HG02588 (cell line): ENCODE measurements around the gene ELAVL2.

Experiments
- ATAC-seq: cut with Tn5 transposase; IDR thresholded peaks from one replicate; pipeline ENCODE4 v1.9.1; 2021; ENCODE audit warnings: mild to moderate bottlenecking, moderate library complexity; ENCODE audit not compliant: unreplicated experiment

Gene ELAVL2

GRCh38 chr9:23771746-23772384 is 54.2 kb downstream of the ELAVL2 start:
- ATAC-seq = no peak

GRCh38 chr9:23769307-23769935 is 56.6 kb downstream of the ELAVL2 start:
- no peak for ATAC-seq

- no peak for ATAC-seq
Observed at GRCh38 chr9:23768861-23769260, 57.2 kb downstream of the ELAVL2 start.

GRCh38 chr9:23766613-23767012 is 59.4 kb downstream of the ELAVL2 start:
- no peak for ATAC-seq

GRCh38 chr9:23765561-23765960 is 60.5 kb downstream of the ELAVL2 start:
- ATAC-seq = no peak

GRCh38 chr9:23764219-23764618 is 61.8 kb downstream of the ELAVL2 start:
- ATAC-seq = no peak

- no peak for ATAC-seq
Observed at GRCh38 chr9:23754551-23754950, 71.5 kb downstream of the ELAVL2 start.

GRCh38 chr9:23752859-23753258 is 73.2 kb downstream of the ELAVL2 start:
- no peak for ATAC-seq

- ATAC-seq = no peak
Observed at GRCh38 chr9:23751633-23752032, 74.4 kb downstream of the ELAVL2 start.

GRCh38 chr9:23750808-23751207 is 75.2 kb downstream of the ELAVL2 start:
- no peak for ATAC-seq

GRCh38 chr9:23747088-23748075 is 78.7 kb downstream of the ELAVL2 start:
- ATAC-seq = no peak

- ATAC-seq = no peak
Observed at GRCh38 chr9:23746317-23746716, 79.7 kb downstream of the ELAVL2 start.

GRCh38 chr9:23743036-23743435 is 83.0 kb downstream of the ELAVL2 start:
- ATAC-seq = no peak

GRCh38 chr9:23741351-23741750 is 84.7 kb downstream of the ELAVL2 start:
- no peak for ATAC-seq

GRCh38 chr9:23740531-23740930 is 85.5 kb downstream of the ELAVL2 start:
- ATAC-seq = no peak

- ATAC-seq = no peak
Observed at GRCh38 chr9:23739753-23740152, 86.3 kb downstream of the ELAVL2 start.

GRCh38 chr9:23736293-23736692 is 89.7 kb downstream of the ELAVL2 start:
- ATAC-seq = no peak

- no peak for ATAC-seq
Observed at GRCh38 chr9:23733495-23734078, 92.5 kb downstream of the ELAVL2 start.

GRCh38 chr9:23731353-23731752 is 94.7 kb downstream of the ELAVL2 start:
- no peak for ATAC-seq

- no peak for ATAC-seq
Observed at GRCh38 chr9:23730364-23730763, 95.7 kb downstream of the ELAVL2 start.

- no peak for ATAC-seq
Observed at GRCh38 chr9:23728736-23729135, 97.3 kb downstream of the ELAVL2 start.
